NCI-H128 (cell line): Measurements from ENCODE around the gene HOXD13.

Experiments used
- DNase-seq: peaks from one replicate; lab custom pipeline; 2025; ENCODE audit not compliant: unreplicated experiment; lab: John Stamatoyannopoulos, UW

Gene HOXD13

DNA sequence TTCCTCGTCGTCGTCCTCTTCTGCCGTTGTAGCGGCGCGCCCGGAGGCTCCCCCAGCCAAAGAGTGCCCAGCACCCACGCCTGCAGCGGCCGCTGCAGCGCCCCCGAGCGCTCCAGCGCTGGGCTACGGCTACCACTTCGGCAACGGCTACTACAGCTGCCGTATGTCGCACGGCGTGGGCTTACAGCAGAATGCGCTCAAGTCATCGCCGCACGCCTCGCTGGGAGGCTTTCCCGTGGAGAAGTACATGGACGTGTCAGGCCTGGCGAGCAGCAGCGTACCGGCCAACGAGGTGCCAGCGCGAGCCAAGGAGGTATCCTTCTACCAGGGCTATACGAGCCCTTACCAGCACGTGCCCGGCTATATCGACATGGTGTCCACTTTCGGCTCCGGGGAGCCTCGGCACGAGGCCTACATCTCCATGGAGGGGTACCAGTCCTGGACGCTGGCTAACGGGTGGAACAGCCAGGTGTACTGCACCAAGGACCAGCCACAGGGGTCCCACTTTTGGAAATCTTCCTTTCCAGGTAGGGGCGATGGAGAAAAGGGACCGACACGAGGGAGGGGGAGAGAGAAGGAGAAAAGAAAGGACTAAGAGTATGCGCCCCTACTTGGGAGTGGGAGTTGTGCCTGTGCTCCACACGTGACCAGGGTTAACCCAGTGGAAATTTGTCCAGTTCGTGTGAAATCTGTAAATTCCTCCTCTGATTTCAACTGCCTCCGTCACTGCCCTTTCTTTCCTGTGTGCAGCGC lies 800 bp downstream of the HOXD13 start:
- no peak for DNase-seq

DNA sequence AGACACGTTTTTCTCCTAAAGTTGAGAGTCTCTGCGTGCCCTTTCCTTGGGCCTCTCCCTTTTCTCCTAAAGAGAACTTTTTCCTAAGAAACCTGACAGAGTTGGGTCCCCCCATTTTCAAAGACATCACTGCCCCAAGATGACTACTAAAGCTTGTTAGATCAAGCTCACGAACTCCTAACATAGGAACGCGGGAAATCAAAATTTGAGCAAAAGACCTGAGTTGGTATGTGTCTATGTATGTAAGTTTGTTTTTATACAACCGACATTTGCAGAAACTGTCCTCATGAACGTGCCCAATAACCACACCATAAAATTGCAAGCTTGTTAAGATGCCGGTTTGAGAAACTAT lies 1.4 kb downstream of the HOXD13 start:
- DNase-seq = no peak

- no peak for DNase-seq
Measured at GRCh38 chr2:176094349-176094748, 1.8 kb downstream of the HOXD13 start.

DNA sequence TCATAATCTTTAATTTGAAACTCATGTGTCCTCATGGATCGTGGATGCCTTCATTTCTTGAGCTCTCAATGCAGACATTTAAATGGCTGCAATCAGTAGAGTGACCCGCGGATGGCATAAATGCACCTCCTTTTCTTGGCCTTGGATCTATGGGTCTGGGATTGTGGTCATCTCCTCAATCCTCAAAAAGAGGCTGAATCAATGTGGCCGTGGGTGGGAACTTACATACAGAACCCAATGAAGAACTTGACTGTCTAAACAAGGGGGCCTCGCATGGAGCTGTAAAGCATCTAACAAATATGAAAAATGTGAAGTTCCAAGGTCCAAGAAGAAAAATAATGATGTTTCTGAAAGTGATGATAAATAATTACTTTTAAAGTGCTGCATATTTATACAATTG lies 2.9 kb downstream of the HOXD13 start:
- no peak for DNase-seq

DNA sequence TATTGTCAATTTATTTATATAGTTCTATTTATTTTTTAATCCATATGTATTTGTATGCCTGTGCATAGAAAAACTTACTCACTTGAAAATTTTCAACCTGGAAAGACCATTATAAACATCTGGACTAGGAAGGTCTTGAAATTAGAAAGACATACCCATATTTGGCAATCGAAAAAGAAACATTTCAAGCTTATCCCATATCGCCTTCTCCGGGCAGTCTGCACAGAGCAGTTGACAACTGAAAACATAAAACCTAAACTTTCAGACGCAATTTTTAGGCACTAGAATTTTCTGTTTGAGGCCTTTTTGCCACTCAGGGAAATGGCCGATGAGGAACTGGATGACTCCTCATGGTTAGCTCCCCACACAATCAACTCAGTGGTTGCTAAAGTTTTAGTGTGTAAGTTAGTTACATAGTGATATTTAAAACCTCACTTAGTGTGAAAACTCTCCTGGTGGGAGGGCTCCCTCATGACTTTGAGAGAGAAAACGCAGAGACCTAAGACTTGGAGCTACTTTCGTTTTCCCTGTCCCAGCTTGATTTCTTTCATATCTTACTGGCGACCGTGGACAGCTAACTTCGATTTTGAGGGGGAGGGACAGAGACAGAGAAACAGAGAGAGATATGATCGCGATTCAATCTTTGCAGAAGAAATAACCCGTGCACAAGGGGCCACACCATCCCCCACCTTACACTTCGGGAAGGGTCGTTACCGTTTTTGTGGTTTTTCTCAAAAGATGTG lies 3.9 kb downstream of the HOXD13 start:
- no peak for DNase-seq

DNA sequence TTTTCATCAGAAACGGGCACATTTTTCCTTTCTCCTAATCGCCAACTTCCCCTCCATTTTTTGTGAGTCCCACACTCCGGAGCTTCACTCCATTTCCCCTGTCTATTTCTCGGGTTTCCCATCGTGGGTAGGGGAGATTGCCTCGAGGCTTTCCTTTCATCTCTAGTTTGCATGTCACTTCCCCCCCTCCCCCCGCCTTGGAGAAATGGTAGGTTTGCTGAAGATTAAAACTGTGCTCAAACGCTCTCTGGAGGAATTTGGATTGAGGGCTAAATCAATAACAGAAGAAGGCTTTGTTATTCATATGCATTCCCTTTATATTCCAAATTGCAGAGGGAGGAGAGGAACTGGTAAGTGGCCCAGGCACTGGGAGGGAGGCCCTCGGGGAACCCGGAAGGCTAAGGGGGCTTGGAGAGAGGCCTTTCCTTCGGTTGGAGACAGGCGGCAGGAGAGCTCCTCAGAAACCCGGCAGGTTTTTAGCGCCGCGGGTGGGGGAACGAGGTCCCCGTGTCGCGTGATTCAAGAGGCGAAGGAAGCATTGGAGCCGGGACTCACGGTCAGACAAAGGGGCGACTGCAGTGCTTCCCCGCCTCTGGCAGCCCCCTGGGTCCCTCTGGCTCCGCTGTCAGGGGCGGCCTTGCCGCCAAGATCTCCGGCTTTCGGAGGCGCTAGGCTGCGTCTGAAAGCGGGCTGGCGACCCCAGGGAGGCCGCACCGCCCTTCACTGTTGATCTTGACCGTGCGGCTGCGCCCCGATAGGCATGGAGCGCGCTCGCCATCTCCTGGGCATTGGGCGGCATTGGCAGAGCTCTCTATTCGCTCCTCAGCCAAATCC lies 4.7 kb downstream of the HOXD13 start:
- DNase-seq = peak; percentile 63

DNA sequence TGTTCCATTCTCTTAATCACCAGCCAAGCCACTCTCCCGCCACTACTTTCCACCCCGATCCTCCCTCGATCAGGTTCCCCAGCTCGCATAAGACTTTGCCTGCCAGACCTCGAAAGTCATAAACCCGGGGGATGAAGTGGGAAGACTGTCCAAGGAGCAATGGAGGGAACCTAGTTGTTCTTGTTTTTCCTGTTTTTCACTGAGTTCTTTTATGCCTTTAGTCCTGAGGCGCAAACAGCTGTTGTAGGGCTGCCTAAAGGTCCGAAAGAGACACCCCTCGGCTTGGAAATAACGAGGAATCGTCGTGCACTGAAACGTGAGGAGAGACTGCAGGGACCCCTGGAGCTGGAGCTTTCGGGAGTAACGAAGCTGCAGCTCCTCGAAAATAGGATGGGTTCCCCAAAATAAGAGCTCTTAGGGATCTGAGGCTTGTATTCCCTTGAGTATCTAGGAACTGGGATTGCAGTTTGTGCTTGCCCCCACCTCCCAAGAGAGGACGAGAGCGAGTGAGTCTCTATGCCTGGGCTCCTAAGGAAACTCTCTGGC lies 5.4 kb downstream of the HOXD13 start:
- peak; percentile 52 for DNase-seq

GRCh38 chr2:176098366-176099158 lies 6.0 kb downstream of the HOXD13 start:
- no peak for DNase-seq

- no peak for DNase-seq
Measured at GRCh38 chr2:176099159-176099727, 6.7 kb downstream of the HOXD13 start.

DNA sequence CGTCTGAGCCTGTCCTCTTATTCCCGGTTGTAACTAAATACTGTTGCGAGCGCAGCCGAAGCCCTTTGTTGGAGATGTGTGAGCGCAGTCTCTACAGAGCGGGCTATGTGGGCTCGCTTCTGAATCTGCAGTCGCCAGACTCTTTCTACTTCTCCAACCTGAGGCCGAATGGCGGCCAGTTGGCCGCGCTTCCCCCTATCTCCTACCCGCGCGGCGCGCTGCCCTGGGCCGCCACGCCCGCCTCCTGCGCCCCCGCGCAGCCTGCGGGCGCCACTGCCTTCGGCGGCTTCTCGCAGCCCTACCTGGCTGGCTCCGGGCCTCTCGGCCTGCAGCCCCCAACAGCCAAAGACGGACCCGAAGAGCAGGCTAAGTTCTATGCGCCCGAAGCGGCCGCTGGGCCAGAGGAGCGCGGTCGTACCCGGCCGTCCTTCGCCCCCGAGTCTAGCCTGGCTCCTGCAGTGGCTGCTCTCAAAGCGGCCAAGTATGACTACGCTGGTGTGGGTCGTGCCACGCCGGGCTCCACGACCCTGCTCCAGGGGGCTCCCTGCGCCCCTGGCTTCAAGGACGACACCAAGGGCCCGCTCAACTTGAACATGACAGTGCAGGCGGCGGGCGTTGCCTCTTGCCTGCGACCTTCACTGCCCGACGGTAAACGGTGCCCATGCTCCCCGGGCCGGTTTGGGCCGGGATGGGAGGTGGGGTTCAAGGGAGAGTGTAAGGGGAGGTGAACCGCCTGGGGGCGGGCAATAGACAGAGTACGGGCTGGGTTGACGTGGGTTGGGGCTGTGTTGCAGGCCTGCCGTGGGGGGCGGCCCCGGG lies 7.4 kb downstream of the HOXD13 start, which contains the start of gene HOXD12:
HOXD12 (plus strand) TSS at position 68 of the 819 bp plus-strand sequence; CDS start at position 75, 7 bp downstream.
- no peak for DNase-seq

- no peak for DNase-seq
Measured at GRCh38 chr2:176100547-176101140, 8.1 kb downstream of the HOXD13 start.

DNA sequence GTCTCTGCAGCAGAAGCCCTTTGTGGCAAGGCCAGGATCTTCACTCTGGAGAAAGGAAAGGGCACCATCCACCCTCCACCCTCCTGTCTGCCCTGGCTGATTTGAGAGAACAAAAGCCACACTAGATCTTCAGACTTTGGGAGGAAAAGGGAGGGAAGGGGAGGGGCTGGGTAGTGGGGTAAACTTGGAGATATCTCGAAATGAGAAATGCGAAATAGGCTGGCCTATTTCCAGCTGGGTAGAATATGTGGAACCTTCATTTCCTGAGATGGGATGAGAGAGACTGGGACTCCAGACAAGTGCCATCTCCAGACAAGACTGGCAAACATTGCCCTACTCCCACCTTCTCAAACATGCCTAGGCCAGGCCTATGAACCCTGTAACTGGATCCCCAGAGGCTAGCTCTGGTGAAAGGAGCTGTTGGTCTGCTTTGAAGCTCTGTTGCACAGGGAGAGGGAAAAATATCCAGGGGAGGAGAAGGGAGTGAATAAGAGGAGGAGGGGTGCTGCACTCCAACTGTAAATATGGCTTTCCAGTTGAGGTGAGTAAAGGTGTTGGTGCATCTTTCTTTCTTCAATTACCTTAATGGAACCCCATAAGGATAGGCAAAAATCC lies 8.8 kb downstream of the HOXD13 start:
- no peak for DNase-seq

DNA sequence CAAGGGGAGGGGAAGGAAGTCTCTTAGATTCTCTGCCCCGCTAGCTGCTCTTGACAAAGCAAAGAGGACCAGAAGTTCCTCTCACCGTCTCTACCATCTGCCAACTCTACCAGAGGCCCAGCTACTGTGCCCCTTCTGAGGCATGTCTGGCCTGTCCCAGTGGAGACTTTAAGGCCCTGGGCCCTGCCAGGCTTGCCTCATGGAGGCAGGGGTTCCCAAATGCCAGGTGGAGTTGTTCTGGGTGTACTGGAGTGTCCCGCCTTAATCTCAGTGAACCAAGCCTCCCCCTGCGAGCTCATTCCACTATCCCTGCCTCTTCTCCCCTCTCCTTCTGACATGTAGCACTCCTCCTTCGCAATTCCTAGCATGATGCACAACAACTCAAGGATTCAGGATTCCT lies 9.3 kb downstream of the HOXD13 start:
- DNase-seq = no peak

DNA sequence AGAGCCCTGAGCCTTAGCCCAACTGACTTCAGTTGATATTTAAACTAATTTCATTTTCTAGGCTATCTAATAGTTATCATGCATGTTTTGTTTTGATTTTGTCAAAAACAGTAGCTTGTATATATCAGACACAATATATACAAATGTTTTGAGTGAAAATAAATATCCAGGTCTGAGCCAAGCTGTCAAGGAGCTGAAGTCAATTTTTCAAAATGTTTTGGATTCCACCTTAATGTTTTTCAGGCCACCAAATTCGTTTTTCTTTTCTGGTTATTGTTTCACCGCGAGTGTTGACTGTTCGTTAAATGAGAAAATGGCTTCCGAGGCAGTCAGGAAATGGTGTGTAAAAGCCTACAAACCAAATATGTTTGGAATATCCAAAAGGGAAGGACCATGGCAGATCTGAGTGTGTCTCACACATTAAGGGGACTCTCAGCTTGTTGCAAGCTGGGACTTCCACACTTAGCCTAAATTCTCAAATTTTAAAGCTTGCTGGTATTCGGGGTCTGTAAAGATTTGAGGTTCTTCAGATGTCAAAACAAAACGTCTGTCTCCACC lies 9.9 kb downstream of the HOXD13 start:
- no peak for DNase-seq

DNA sequence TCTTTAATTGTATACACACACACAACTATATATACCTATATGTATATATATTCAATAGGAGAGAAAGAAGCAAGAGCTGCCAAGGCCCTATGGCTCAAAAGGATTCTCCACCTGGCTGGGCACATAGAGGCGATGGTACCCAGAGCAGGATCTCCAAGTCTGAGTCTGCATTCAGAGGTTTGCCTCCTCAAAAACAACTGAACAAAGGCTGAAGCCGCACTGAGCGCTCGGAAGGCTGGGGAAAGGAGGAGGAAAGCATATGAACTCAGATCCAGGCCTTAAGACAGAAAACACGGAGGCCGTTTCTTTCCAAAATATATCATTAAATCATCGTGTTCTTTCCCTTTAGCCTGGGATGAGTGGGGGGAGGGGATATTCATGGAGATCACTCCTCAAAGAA lies 10.7 kb downstream of the HOXD13 start:
- DNase-seq = no peak

- no peak for DNase-seq
Measured at GRCh38 chr2:176103742-176104315, 11.3 kb downstream of the HOXD13 start.

DNA sequence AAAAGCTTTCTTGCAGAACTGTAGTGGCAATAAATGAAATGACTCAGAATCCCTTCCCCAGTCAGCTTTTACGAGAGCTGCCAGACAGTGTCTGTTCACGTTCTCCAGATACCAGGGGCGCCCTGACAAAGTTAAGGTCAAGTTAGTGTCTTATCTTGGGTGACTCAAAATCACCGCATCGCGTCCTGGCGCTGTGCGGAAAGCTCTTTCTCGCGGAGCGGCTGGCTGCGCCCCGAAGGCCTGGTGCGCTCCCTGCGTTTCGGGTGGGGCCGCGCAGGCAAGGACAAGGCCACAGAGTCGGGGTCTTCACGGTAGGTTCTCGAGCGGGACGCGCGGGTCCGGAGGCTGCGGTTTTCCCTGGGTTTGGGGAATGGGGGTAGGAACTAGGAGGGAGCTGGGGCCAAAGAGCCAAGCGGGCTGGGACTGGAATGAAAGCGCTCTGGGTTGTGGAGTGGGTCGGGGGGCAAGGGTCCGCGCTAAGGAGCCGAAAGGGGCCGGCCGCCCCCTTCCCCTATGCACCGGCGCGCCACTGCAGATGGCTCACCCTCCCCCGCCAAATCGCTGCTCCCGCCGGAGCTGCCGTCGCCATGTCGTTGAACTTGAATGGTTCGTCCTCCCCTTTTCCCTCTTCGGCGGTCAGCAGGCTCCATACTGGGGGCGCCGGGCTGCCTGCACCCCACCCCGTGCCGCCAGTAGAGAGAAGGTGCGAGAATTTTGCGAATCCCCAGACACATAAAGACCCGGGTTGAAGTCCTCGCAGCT lies 12.0 kb downstream of the HOXD13 start:
- DNase-seq = no peak
